Upper lobe of left lung (tissue), 6 donors: ENCODE data around the gene CDRT4. TPM values are rescaled to one million over a fixed set of nuclear protein-coding genes. Genes with fewer than 3 reads are reported as not detected.

Experiments
- ATAC-seq, 2 donors: fragments of 200-7000 bp; cut with Tn5 transposase; one replicate each; pipeline ENCODE4 v1.9.1; 2022; ENCODE audit warnings: mild to moderate bottlenecking in 2 of 2, moderate library complexity in 2 of 2; ENCODE audit not compliant: low FRiP score in 2 of 2
- DNase-seq, 2 donors: peaks; one replicate each; pipeline ENCODE4 v3.0.0-alpha.2; 2019 to 2020
- H3K27ac ChIP-seq, 4 donors: fragments of 200-600 bp; sonication (generic); one replicate each; pipeline ENCODE4 v1.5.1; 2016 to 2019
- H3K27me3 ChIP-seq, 4 donors: fragments of 200-600 bp; sonication (generic); one replicate each; pipeline ENCODE4 v1.5.1; 2017 to 2019
- H3K36me3 ChIP-seq, 4 donors: fragments of 200-600 bp; sonication (generic); one replicate each; pipeline ENCODE4 v1.5.1; 2016 to 2019
- H3K4me1 ChIP-seq, 4 donors: fragments of 200-600 bp; sonication (generic); one replicate each; pipeline ENCODE4 v1.5.1; 2018 to 2019
- H3K4me3 ChIP-seq, 4 donors: fragments of 200-600 bp; sonication (generic); one replicate each; pipeline ENCODE4 v1.5.1; 2017 to 2019; ENCODE audit warnings: mild to moderate bottlenecking in 2 of 4, moderate library complexity in 1 of 4
- H3K9me3 ChIP-seq, 4 donors: fragments of 200-600 bp; sonication (generic); one replicate each; pipeline ENCODE4 v1.5.1; 2018 to 2019
- EP300 ChIP-seq, 4 donors: sonication (generic); formaldehyde crosslinking; IDR thresholded peaks; one replicate each; pipeline ENCODE4 v1.5.1; 2017; ENCODE audit warnings: antibody characterized with exemption in 4 of 4, control low read depth in 2 of 4
- POLR2A ChIP-seq, 4 donors: fragments of 450-650 bp; IDR thresholded peaks; one replicate each; pipeline ENCODE4 v1.5.1; 2016 to 2017; ENCODE audit warnings: antibody characterized with exemption in 4 of 4, mild to moderate bottlenecking in 2 of 4
- POLR2AphosphoS5 ChIP-seq, 2 donors: sonication (generic); formaldehyde crosslinking; IDR thresholded peaks; one replicate each; pipeline ENCODE4 v1.5.1; 2017; ENCODE audit warnings: antibody characterized with exemption in 2 of 2
- WGBS, 2 donors: methylation state at CpG; one replicate each; pipeline ENCODE4 v1.1.5; 2017 to 2018; 5-methylcytosine and 5-hydroxymethylcytosine counted together
- total RNA-seq, 6 donors: library from RNA; depleted of rRNA in 4 of 6; stranded (reverse); fragments of >200 nt in 4 of 6; gene quantifications; one replicate each; pipeline versions ENCODE4 v1.1.0 to v1.2.1, GENCODE V29; 2016 to 2021
- TF ChIP-seq, protein P1 (sequence below), 6 experiments: fragments of 450-650 bp in 4 of 6; fragments of 200-600 bp in 2 of 6; sonication (generic) in 2 of 6; IDR thresholded peaks; one replicate each; pipeline ENCODE4 v1.5.1; 2016 to 2019; ENCODE audit warnings: antibody characterized with exemption in 6 of 6
- donor health status: DM: no; HTN: no; CAD: no; lungs with moderate emphysema.
- donor health status: DM: no; HTN: yes; CAD: no; lungs with severe emphysema.

Gene CDRT4
- 10 to 100 TPM in 2 of 6 donors, 1 to 10 TPM in 3, not detected in 1; 4.7 to 38.8 (median 5.8) TPM for total RNA-seq

DNA sequence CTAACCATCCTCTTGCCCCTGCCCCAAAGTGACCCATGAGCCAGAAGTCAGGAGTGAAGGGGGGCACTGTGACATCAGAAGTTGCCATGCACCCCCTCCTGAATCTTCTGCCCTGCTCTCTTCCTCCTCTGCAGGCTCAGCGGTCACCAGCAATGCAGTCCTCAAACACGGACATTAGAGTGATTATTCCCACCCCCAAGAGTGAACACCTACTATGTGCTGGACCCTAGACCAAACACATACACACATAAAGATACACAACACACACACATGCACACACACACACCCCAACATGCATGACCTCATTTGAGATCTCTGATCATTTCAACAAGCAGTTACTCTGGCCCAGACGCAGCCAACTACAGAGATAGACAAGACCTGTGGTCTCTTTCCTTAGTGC is at the start of gene CDRT4:
Gene CDRT4 (minus strand): TSS at position 30 of the 400 bp plus-strand sequence. CDS start 27,383 bp downstream, outside the sequence.
- DNase-seq (no peak), ATAC-seq (no peak)
- Histone ChIP-seq H3K27me3 (no peaks in the 10 kb centered on the region), H3K9me3 (no peaks in the 10 kb centered on the region), H3K36me3 (no peaks in the 10 kb centered on the region), H3K4me1 (peaks cover 9 to 17% (median 12%) of the 10 kb centered on the region in 4 donors), H3K27ac (no peak within 1 kb of the TSS), H3K4me3 (no peak within 1 kb of the TSS)
- 67 to 86% methylated on average over 3 of the region's 3 CpGs for WGBS, 2 donors
- TF ChIP-seq POLR2A (IDR thresholded peaks at IDR 0.05) (no peak), POLR2AphosphoS5 (IDR thresholded peaks at IDR 0.05) (no peak), EP300 (IDR thresholded peaks at IDR 0.05) (no peak)
- TF ChIP-seq, protein P1, sequence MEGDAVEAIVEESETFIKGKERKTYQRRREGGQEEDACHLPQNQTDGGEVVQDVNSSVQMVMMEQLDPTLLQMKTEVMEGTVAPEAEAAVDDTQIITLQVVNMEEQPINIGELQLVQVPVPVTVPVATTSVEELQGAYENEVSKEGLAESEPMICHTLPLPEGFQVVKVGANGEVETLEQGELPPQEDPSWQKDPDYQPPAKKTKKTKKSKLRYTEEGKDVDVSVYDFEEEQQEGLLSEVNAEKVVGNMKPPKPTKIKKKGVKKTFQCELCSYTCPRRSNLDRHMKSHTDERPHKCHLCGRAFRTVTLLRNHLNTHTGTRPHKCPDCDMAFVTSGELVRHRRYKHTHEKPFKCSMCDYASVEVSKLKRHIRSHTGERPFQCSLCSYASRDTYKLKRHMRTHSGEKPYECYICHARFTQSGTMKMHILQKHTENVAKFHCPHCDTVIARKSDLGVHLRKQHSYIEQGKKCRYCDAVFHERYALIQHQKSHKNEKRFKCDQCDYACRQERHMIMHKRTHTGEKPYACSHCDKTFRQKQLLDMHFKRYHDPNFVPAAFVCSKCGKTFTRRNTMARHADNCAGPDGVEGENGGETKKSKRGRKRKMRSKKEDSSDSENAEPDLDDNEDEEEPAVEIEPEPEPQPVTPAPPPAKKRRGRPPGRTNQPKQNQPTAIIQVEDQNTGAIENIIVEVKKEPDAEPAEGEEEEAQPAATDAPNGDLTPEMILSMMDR (IDR thresholded peaks at IDR 0.05): no peak

DNA sequence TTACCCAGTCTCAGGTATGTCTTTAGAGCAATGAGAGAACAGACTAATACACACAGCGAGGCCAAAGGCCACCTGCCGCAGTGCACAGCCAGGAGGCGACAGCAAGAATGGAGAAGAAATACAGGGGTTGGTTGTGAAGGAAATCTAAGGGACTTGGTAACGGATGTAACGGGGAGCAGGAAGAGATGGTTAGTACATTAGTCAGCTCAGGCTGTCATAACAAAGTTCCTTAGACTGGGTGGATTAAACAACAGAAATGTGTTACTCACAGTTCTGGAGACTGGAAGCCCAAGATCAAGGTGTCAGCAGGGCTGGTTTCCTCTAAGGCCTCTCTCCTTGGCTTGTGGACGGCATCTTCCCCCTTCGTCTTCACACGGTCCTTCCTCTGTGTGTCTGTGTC is 48.7 kb upstream of the CDRT4 start:
- Histone ChIP-seq H3K4me3 (no peak overlapping the region), H3K9me3 (no peaks in the 10 kb centered on the region), H3K4me1 (peaks cover 0 to 18% (median 15%) of the 10 kb centered on the region in 4 donors), H3K27ac (no peak overlapping the region), H3K27me3 (no peaks in the 10 kb centered on the region), H3K36me3 (peaks cover 0 to 9% (median 0%) of the 10 kb centered on the region in 4 donors)
- TF ChIP-seq POLR2AphosphoS5 (IDR thresholded peaks at IDR 0.05): no peak
- TF ChIP-seq POLR2A (IDR thresholded peaks at IDR 0.05): no peak
- TF ChIP-seq, protein P1 (IDR thresholded peaks at IDR 0.05): no peak
- no peak for TF ChIP-seq EP300 (IDR thresholded peaks at IDR 0.05)
- ATAC-seq (no peak), DNase-seq (no peak)
- WGBS, 2 donors: 89 to 93% methylated on average over 8 of the region's 8 CpGs

DNA sequence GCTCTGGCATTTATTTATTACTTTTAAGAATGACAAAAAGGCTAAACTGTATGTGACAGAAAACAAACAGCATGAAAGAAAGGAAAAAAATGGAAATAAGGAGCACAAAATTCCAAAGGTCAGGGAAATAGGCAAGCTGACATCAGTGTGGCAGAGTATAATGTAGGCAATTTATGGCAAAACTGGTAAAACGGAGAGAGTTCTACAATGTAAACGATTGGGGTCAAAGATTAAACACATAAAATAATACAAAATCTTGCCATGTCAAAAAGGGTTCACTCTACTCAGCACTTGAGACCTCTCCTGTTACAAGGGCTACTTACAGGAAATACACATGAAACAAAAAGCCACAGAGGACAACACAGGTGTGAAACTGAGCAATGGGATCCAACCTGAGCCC is 47.0 kb upstream of the CDRT4 start:
- no peak for ATAC-seq
- no peak for DNase-seq
- Histone ChIP-seq H3K27ac (no peak overlapping the region), H3K4me3 (no peak overlapping the region), H3K9me3 (no peaks in the 10 kb centered on the region), H3K4me1 (peaks cover 0 to 18% (median 15%) of the 10 kb centered on the region in 4 donors), H3K36me3 (peaks cover 0 to 9% (median 0%) of the 10 kb centered on the region in 4 donors), H3K27me3 (no peaks in the 10 kb centered on the region)
- no peak for TF ChIP-seq POLR2A (IDR thresholded peaks at IDR 0.05)
- no peak for TF ChIP-seq EP300 (IDR thresholded peaks at IDR 0.05)
- TF ChIP-seq, protein P1 (IDR thresholded peaks at IDR 0.05): no peak
- no peak for TF ChIP-seq POLR2AphosphoS5 (IDR thresholded peaks at IDR 0.05)
- 44 to 46% methylated on average over 2 of the region's 2 CpGs for WGBS, 2 donors

DNA sequence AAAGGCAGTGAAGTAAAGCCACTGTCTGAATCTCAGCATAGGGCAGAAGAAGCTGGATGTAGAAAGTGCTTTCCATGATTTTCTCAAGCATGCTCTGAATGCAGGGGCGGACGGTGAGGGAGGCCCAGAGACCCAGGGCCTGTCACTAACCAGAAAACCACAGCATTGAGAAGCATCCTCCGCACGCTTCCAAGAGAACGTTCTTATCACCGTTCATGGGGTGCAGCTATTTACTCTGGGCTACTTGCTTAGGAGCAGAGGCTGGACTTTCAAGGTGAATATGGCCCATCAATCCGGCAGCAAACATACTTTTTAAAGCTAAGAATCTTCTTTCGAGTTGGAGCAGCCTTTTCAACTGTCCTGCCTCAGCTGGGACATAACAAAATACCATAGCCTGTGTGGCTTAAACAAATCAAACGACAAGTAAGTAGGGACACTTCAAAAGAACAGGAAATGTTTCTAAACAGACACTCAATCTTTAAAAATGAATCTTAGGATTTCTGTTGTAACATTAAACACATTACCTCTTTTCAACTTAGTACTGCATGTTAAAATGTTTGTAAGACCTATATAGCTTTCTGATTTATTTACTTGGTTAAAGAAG is 46.5 kb upstream of the CDRT4 start:
- H3K4me1 ChIP-seq: peaks cover 0 to 18% (median 15%) of the 10 kb centered on the region in 4 donors
- H3K27ac ChIP-seq: peak overlapping the region; percentile 10 to 65 (median 42)
- no peaks in the 10 kb centered on the region for H3K27me3 ChIP-seq
- 43 to 60% methylated on average over 9 of the region's 9 CpGs for WGBS, 2 donors
- ATAC-seq (no peak), DNase-seq (no peak)
- H3K9me3 ChIP-seq: no peaks in the 10 kb centered on the region
- no peak overlapping the region for H3K4me3 ChIP-seq
- peaks cover 0 to 9% (median 0%) of the 10 kb centered on the region in 4 donors for H3K36me3 ChIP-seq
- TF ChIP-seq, protein P1 (IDR thresholded peaks at IDR 0.05): no peak
- TF ChIP-seq POLR2AphosphoS5 (IDR thresholded peaks at IDR 0.05): no peak
- TF ChIP-seq POLR2A (IDR thresholded peaks at IDR 0.05): no peak
- TF ChIP-seq EP300 (IDR thresholded peaks at IDR 0.05): no peak
